Parathyroid adenoma (tissue), 2 donors: Measurements from ENCODE around the gene FLII.
A peak's percentile ranks its signal among the peaks of the same experiment; 100 is the strongest.

Experiments
- H2AFZ ChIP-seq: fragments of 300-600 bp; sonication (generic); one replicate; pipeline ENCODE4 v1.7.0; 2017; ENCODE audit warnings: antibody characterized with exemption, mild to moderate bottlenecking
- H3K27ac ChIP-seq: fragments of 300-600 bp; sonication (generic); one replicate; pipeline ENCODE4 v1.7.0; 2017
- H3K27me3 ChIP-seq: fragments of 300-600 bp; sonication (generic); one replicate; pipeline ENCODE4 v1.7.0; 2017; ENCODE audit warnings: low read length; ENCODE audit not compliant: control insufficient read depth, insufficient read depth
- H3K36me3 ChIP-seq: fragments of 300-600 bp; sonication (generic); one replicate; pipeline ENCODE4 v1.7.0; 2017; ENCODE audit warnings: low read length; ENCODE audit not compliant: control insufficient read depth, insufficient read depth
- H3K4me1 ChIP-seq: fragments of 300-600 bp; sonication (generic); one replicate; pipeline ENCODE4 v1.7.0; 2017; ENCODE audit warnings: control low read depth
- H3K4me2 ChIP-seq: fragments of 300-600 bp; sonication (generic); one replicate; pipeline ENCODE4 v1.7.0; 2017; ENCODE audit warnings: low read length
- H3K4me3 ChIP-seq: fragments of 300-600 bp; sonication (generic); one replicate; pipeline ENCODE4 v1.7.0; 2017; ENCODE audit warnings: low read depth, low read length
- H3K79me2 ChIP-seq: fragments of 300-600 bp; sonication (generic); one replicate; pipeline ENCODE4 v1.7.0; 2017; ENCODE audit warnings: control low read depth
- H3K9ac ChIP-seq: fragments of 300-600 bp; sonication (generic); one replicate; pipeline ENCODE4 v1.7.0; 2017; ENCODE audit warnings: mild to moderate bottlenecking
- H3K9me3 ChIP-seq: fragments of 300-600 bp; sonication (generic); one replicate; pipeline ENCODE4 v1.7.0; 2017; ENCODE audit warnings: low read length; ENCODE audit not compliant: control insufficient read depth
- CTCF ChIP-seq: fragments of 300-600 bp; sonication (generic); IDR thresholded peaks from one replicate; pipeline ENCODE4 v1.7.0; 2017; ENCODE audit warnings: antibody characterized with exemption, mild to moderate bottlenecking
- donor health status: primary hyperparathyroidism.

The FLII gene

GRCh38 chr17:18263885-18264682 lies 5.5 kb upstream of the FLII start:
- H3K4me3 ChIP-seq: no peak overlapping the region
- H3K36me3 ChIP-seq: no peaks in the 10 kb centered on the region
- H3K79me2 ChIP-seq: peaks cover 25% of the 10 kb centered on the region
- no peak overlapping the region for H3K4me2 ChIP-seq
- no peak for TF ChIP-seq CTCF
- H3K27ac ChIP-seq: no peak overlapping the region
- no peak overlapping the region for H2AFZ ChIP-seq
- H3K9ac ChIP-seq: no peak overlapping the region
- no peaks in the 10 kb centered on the region for H3K9me3 ChIP-seq
- peaks cover 14% of the 10 kb centered on the region for H3K4me1 ChIP-seq
- H3K27me3 ChIP-seq: no peaks in the 10 kb centered on the region

- Histone ChIP-seq H3K79me2 (peaks cover 25% of the 10 kb centered on the region), H2AFZ (no peak overlapping the region), H3K4me1 (peaks cover 17% of the 10 kb centered on the region), H3K9ac (no peak overlapping the region), H3K27me3 (no peaks in the 10 kb centered on the region), H3K4me2 (no peak overlapping the region), H3K27ac (peak overlapping the region; percentile 97), H3K36me3 (no peaks in the 10 kb centered on the region), H3K9me3 (no peaks in the 10 kb centered on the region), H3K4me3 (no peak overlapping the region)
- no peak for TF ChIP-seq CTCF
Measured at GRCh38 chr17:18262641-18263040, 4.1 kb upstream of the FLII start.

GRCh38 chr17:18262111-18262510 lies 3.6 kb upstream of the FLII start:
- Histone ChIP-seq H3K27ac (peak overlapping the region; percentile 97), H3K36me3 (no peaks in the 10 kb centered on the region)
- no peak for TF ChIP-seq CTCF

GRCh38 chr17:18261659-18262058 lies 3.1 kb upstream of the FLII start:
- H3K27ac ChIP-seq: peak overlapping the region; percentile 97
- H3K4me1 ChIP-seq: peaks cover 25% of the 10 kb centered on the region

More at GRCh38 chr17:18262111-18262510, 3.6 kb upstream of the FLII start:
- Histone ChIP-seq H3K27me3 (no peaks in the 10 kb centered on the region), H3K4me3 (peak overlapping the region; percentile 92), H3K79me2 (peaks cover 30% of the 10 kb centered on the region), H3K9ac (no peak overlapping the region), H3K9me3 (no peaks in the 10 kb centered on the region), H3K4me2 (peak overlapping the region; percentile 97), H2AFZ (no peak overlapping the region), H3K4me1 (peaks cover 21% of the 10 kb centered on the region)

More at GRCh38 chr17:18261659-18262058, 3.1 kb upstream of the FLII start:
- peak overlapping the region; percentile 78 for H3K9ac ChIP-seq
- H3K4me2 ChIP-seq: peak overlapping the region; percentile 97
- H3K36me3 ChIP-seq: no peaks in the 10 kb centered on the region
- H3K79me2 ChIP-seq: peaks cover 35% of the 10 kb centered on the region
- H3K9me3 ChIP-seq: no peaks in the 10 kb centered on the region
- peak overlapping the region; percentile 92 for H3K4me3 ChIP-seq
- no peak overlapping the region for H2AFZ ChIP-seq
- TF ChIP-seq CTCF: no peak
- no peaks in the 10 kb centered on the region for H3K27me3 ChIP-seq
